Right lobe of liver (tissue), 6 donors: ENCODE results near the gene UQCRHL. TPM values are rescaled to one million over a fixed set of nuclear protein-coding genes. Genes with fewer than 3 reads are reported as not detected.
A peak's percentile ranks its signal among the peaks of the same experiment; 100 is the strongest.

Experiments used
- ATAC-seq, 4 donors: fragments of 200-7000 bp; cut with Tn5 transposase; one replicate each; pipeline ENCODE4 v1.9.1; 2020; ENCODE audit warnings: mild to moderate bottlenecking in 4 of 4, moderate library complexity in 4 of 4
- DNase-seq, 3 donors: peaks; one replicate each; pipeline ENCODE4 v3.0.0-alpha.2; 2020
- H3K27ac ChIP-seq, 3 donors: fragments of 200-600 bp; one replicate each; pipeline ENCODE4 v1.8.0; 2022
- H3K27me3 ChIP-seq, 2 donors: fragments of 200-600 bp; one replicate each; pipeline ENCODE4 v1.8.0; 2022
- H3K36me3 ChIP-seq, 4 donors: fragments of 200-600 bp; sonication (generic) in 1 of 4; one replicate each; pipeline versions ENCODE4 v1.5.1 to v1.8.0; 2017 to 2022; ENCODE audit warnings: control low read depth in 1 of 4
- H3K4me1 ChIP-seq, 4 donors: fragments of 200-600 bp; sonication (generic) in 1 of 4; one replicate each; pipeline versions ENCODE4 v1.5.1 to v1.8.0; 2017 to 2022; ENCODE audit warnings: control low read depth in 1 of 4
- H3K4me3 ChIP-seq, 3 donors: fragments of 200-600 bp; one replicate each; pipeline ENCODE4 v1.8.0; 2022
- H3K9me3 ChIP-seq, 4 donors: fragments of 200-600 bp; sonication (generic) in 1 of 4; one replicate each; pipeline versions ENCODE4 v1.5.1 to v1.8.0; 2017 to 2022; ENCODE audit warnings: control low read depth in 1 of 4
- POLR2A ChIP-seq: fragments of 450-650 bp; IDR thresholded peaks from one replicate; pipeline ENCODE4 v1.6.1; 2017; ENCODE audit warnings: antibody characterized with exemption, mild to moderate bottlenecking
- WGBS: methylation state at CpG from one replicate; pipeline ENCODE4 v1.1.6; 2018; ENCODE audit warnings: low coverage, low lambda C conversion rate; ENCODE audit not compliant: insufficient coverage; ENCODE audit errors: missing lambda C conversion rate; 5-methylcytosine and 5-hydroxymethylcytosine counted together
- intact Hi-C, 2 donors: fragments of 100-400 bp; cut with DNase I; formaldehyde crosslinking; loops; one replicate each; pipeline versions ENCODE4 v1.11.2 to v1.14.1; 2022
- total RNA-seq, 6 experiments: library from RNA; depleted of rRNA in 2 of 6; stranded (reverse); fragments of >200 nt in 2 of 6; fragmentation: NEBNext Ultra II Directional in 3 of 6; extraction: Animal tissue kit (Norgen Biotek cat#: 25700) in 3 of 6; gene quantifications; one replicate each; pipeline versions ENCODE4 v1.1.0 to v1.2.4, GENCODE V29; 2016 to 2023
- TF ChIP-seq, protein P1 (sequence below), 4 donors: fragments of 200-600 bp in 3 of 4; fragments of 450-650 bp in 1 of 4; IDR thresholded peaks; one replicate each; pipeline versions ENCODE4 v1.5.1 to v1.8.0; 2016 to 2022; ENCODE audit warnings: antibody characterized with exemption in 4 of 4, mild to moderate bottlenecking in 2 of 4
- donor health status: DM: no; HTN: yes; CAD: no.
- donor health status: DM: no; HTN: no; CAD: no.
- donor health status: DM: no; HTN: no; CAD: no.
- donor health status: DM: no; HTN: yes; CAD: no.
- donor health status: DM: no; HTN: yes; CAD: no.

UQCRHL gene
- total RNA-seq, 6 experiments from 2014 or later, result 0.42 to 1.1 (median 0.51) TPM

DNA sequence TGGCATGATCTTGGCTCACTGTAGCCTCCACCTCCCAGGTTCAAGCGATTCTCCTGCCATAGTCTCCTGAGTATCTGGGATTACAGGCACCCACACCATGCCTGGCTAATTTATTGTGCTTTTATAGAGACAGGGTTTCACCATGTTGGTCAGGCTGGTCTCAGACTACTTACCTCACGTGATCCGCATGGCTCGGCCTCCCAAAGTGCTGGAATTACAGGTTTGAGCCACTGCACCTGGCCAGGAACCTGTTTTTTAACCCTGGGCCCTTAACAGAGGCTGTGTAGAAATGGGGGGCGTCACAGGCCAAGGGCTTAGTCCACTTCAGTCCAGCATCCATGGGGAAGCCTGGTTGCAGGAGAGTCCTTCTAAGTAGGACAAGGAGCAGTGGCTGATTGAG is 39.5 kb downstream of the UQCRHL start:
- DNase-seq (no peak), ATAC-seq (no peak)
- Histone ChIP-seq H3K4me1 (no peaks in the 10 kb centered on the region), H3K36me3 (peaks cover 0 to 3% (median 0%) of the 10 kb centered on the region in 4 donors), H3K4me3 (no peak overlapping the region), H3K9me3 (no peaks in the 10 kb centered on the region), H3K27ac (no peak overlapping the region), H3K27me3 (no peaks in the 10 kb centered on the region)
- TF ChIP-seq, protein P1, sequence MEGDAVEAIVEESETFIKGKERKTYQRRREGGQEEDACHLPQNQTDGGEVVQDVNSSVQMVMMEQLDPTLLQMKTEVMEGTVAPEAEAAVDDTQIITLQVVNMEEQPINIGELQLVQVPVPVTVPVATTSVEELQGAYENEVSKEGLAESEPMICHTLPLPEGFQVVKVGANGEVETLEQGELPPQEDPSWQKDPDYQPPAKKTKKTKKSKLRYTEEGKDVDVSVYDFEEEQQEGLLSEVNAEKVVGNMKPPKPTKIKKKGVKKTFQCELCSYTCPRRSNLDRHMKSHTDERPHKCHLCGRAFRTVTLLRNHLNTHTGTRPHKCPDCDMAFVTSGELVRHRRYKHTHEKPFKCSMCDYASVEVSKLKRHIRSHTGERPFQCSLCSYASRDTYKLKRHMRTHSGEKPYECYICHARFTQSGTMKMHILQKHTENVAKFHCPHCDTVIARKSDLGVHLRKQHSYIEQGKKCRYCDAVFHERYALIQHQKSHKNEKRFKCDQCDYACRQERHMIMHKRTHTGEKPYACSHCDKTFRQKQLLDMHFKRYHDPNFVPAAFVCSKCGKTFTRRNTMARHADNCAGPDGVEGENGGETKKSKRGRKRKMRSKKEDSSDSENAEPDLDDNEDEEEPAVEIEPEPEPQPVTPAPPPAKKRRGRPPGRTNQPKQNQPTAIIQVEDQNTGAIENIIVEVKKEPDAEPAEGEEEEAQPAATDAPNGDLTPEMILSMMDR (IDR thresholded peaks at IDR 0.05), result no peak
- no peak for TF ChIP-seq POLR2A
- intact Hi-C loops, result no loop called here
- WGBS, result 100% methylated on average over 2 of the region's 5 CpGs

DNA sequence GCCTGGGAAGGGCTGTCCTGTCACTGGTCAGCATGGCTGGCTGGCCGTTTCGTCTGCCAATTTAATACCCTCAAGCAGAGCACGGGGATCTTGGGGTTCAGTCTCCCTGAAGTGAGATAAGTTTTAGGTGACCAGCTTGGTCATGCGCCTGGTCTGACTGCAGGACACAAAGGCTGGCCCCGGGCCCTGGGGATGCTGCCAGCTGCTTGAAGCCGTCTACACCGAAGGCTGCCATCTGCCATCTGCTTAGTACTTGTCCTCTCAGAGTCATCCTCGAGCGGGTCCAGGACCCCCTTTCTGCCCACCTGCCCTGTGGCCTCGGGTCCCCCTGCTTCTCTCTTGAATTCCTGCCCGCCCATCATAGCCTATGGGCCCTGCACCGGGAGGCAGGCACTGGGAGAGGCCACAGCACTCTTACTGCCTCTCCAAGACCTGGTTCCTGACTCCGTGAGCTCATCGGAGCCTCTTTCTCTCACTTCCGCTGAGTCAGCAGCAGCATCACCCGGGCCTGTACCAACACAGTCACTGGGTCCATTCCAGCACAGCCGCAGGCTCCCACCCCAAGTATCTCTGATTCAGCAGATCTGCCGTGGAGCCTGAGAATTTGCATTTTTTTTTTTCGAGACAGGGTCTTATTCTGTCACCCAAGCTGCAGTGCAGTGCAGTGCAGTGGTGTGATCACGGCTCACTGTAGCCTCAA is 41.8 kb downstream of the UQCRHL start:
- no peak overlapping the region for H3K4me3 ChIP-seq

DNA sequence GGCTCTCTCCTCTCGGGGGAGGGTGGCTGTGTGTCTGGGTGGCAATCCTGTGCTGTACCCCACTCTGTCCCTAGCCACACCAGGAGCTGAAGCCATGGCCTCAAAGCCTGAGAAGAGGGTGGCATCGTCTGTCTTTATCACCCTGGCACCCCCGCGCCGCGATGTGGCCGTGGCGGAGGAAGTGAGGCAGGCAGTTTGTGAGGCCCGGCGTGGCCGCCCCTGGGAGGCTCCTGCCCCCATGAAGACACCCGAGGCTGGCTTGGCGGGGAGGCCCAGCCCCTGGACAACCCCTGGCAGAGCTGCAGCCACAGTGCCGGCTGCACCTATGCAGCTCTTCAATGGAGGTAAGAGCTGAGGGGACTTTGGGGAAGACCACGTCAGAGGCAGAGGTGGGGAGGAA is 42.6 kb downstream of the UQCRHL start:
- no peaks in the 10 kb centered on the region for H3K36me3 ChIP-seq
- no peak for TF ChIP-seq POLR2A
- TF ChIP-seq, protein P1 (IDR thresholded peaks at IDR 0.05), result no peak
- no peaks in the 10 kb centered on the region for H3K4me1 ChIP-seq
- H3K9me3 ChIP-seq, result no peaks in the 10 kb centered on the region
- no peak overlapping the region for H3K27ac ChIP-seq
- intact Hi-C loops, result no loop called here
- H3K27me3 ChIP-seq, result no peaks in the 10 kb centered on the region
- ATAC-seq, result no peak
- no peak overlapping the region for H3K4me3 ChIP-seq
- no peak for DNase-seq
- WGBS, result no CpG with 5 or more reads among the region's 15 CpGs

More for the DNA sequence above, 41.8 kb downstream of the UQCRHL start:
- intact Hi-C loops, result no loop called here
- Histone ChIP-seq H3K9me3 (no peaks in the 10 kb centered on the region), H3K27me3 (no peaks in the 10 kb centered on the region), H3K36me3 (no peaks in the 10 kb centered on the region), H3K27ac (no peak overlapping the region), H3K4me1 (no peaks in the 10 kb centered on the region)
- ATAC-seq, result no peak
- 50% methylated on average over 3 of the region's 20 CpGs for WGBS
- DNase-seq, result no peak
- TF ChIP-seq, protein P1 (IDR thresholded peaks at IDR 0.05), result no peak
- TF ChIP-seq POLR2A, result no peak

DNA sequence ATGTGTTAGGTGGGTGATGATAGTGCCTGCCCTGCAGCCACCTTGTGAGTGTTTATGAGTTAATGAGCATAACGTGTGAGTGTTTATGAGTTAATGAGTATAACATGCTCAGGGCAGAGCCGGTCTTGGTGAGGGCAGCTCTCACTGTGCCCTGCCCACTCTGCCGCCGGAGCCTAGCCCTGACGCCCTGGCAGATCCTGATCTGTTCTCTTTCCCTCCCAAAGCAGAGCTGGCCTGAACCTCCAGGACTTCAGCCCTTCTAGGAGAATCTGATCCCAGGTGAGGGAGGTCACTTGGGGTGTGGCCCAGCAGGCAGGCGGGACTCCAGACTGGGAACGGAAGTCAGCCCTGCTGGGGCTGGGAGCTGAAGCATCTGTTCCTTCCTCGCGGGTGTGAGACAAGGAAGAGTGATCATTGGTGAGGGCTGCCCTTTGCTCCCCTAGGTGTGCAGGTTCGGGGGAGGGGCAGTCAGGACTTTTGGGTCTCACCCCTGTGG is 43.1 kb downstream of the UQCRHL start:
- no peak for DNase-seq
- no peaks in the 10 kb centered on the region for H3K4me1 ChIP-seq

More for the DNA sequence above, 43.1 kb downstream of the UQCRHL start:
- Histone ChIP-seq H3K9me3 (no peaks in the 10 kb centered on the region), H3K4me3 (no peak overlapping the region), H3K27me3 (no peaks in the 10 kb centered on the region), H3K27ac (no peak overlapping the region), H3K36me3 (no peaks in the 10 kb centered on the region)
- ATAC-seq, result peak in 2 of 4 donors; percentile 9 to 10
- 54% methylated on average over 3 of the region's 10 CpGs for WGBS
- intact Hi-C loops, result no loop called here
- TF ChIP-seq, protein P1 (IDR thresholded peaks at IDR 0.05), result no peak
- TF ChIP-seq POLR2A, result no peak
